AG10803 (cell line): ENCODE measurements around the gene THOC1.

Experiments used
- DNase-seq: peaks from one replicate; pipeline ENCODE4 v3.0.0; 2010; ENCODE audit warnings: low read depth
- H3K4me3 ChIP-seq: 2 replicates; pipeline ENCODE4 v1.5.1; 2011; ENCODE audit warnings: mild to moderate bottlenecking, low read length, control low read depth
- TF ChIP-seq, protein P1 (sequence below): conservative IDR thresholded peaks from 2 replicates; pipeline ENCODE4 v1.5.1; 2011; ENCODE audit warnings: mild to moderate bottlenecking, low read length, control low read depth, inconsistent platforms

The THOC1 gene

GRCh38 chr18:275486-275885 lies 7.6 kb upstream of the THOC1 start:
- TF ChIP-seq, protein P1, sequence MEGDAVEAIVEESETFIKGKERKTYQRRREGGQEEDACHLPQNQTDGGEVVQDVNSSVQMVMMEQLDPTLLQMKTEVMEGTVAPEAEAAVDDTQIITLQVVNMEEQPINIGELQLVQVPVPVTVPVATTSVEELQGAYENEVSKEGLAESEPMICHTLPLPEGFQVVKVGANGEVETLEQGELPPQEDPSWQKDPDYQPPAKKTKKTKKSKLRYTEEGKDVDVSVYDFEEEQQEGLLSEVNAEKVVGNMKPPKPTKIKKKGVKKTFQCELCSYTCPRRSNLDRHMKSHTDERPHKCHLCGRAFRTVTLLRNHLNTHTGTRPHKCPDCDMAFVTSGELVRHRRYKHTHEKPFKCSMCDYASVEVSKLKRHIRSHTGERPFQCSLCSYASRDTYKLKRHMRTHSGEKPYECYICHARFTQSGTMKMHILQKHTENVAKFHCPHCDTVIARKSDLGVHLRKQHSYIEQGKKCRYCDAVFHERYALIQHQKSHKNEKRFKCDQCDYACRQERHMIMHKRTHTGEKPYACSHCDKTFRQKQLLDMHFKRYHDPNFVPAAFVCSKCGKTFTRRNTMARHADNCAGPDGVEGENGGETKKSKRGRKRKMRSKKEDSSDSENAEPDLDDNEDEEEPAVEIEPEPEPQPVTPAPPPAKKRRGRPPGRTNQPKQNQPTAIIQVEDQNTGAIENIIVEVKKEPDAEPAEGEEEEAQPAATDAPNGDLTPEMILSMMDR: no peak
- no peak for DNase-seq
- H3K4me3 ChIP-seq: no peak overlapping the region

GRCh38 chr18:274313-274712 lies 6.5 kb upstream of the THOC1 start:
- TF ChIP-seq, protein P1: no peak
- no peak overlapping the region for H3K4me3 ChIP-seq
- no peak for DNase-seq

- no peak overlapping the region for H3K4me3 ChIP-seq
- no peak for DNase-seq
- TF ChIP-seq, protein P1: no peak
Observed at GRCh38 chr18:273525-273924, 5.7 kb upstream of the THOC1 start.

DNA sequence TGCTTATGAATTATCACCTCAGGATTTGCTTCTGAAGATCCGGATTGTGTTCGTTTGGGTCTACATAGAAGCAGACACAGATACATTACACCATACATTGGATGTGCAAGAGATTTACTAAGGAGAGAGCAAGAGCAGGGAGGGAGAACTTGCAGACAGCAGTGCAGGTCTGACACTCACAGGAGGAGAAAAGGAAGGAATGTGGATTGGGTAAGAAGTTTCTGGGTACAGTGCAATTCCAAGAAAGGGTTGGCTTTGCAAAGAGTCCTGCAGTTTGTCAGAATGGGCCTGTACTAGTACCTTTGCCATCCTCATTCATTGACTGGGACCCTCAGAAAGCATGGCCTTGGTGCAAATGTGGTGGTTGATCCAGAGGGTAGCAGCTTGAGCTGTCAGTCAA lies 4.8 kb upstream of the THOC1 start:
- TF ChIP-seq, protein P1: no peak
- no peak for DNase-seq
- no peak overlapping the region for H3K4me3 ChIP-seq

GRCh38 chr18:269480-270095 lies 1.7 kb upstream of the THOC1 start:
- H3K4me3 ChIP-seq: no peak overlapping the region
- no peak for DNase-seq
- TF ChIP-seq, protein P1: no peak

GRCh38 chr18:267380-267687 lies 513 bp downstream of the THOC1 start:
- peak overlapping the region; percentile 93 for H3K4me3 ChIP-seq
- DNase-seq: peak; percentile 1
- TF ChIP-seq, protein P1: no peak

DNA sequence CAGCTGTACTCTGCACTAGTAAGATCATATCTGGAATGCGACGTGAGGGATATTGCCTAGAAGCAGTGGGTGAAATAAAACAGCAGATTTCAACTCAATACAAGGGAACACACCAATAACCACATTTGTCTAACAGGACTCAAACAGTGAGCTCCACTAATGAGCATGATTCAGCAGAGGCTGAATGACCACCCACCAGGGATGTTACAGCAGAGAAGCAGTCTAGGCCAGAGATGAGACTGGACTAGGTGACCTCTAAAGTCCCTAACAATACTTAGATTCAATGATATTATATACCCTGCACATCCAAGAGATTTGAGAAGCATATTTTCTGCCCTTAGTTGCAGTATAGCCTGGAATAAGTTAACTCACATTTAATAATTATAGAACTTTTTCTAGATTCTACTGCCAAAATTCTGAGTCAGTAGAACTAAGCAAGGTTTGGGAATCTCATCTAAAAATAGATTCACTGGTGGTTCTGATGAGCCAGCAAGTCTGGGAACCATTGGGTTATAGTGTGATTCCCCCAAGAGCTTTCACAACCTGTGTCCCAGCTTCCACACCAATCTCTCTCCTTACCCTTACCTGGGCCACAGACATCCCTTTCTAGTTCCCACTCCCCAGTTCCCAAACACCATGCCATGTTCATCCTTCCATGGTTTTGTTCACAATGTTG lies 6.3 kb downstream of the THOC1 start:
- peak; percentile 37 for DNase-seq
- no peak overlapping the region for H3K4me3 ChIP-seq
- TF ChIP-seq, protein P1: no peak
